SW 1271 (cell line): ENCODE results near the gene HSF2.

Experiments used
- DNase-seq, 2 experiments: peaks; one replicate each; lab custom pipeline; 2025; lab: John Stamatoyannopoulos, UW

HSF2 gene

DNA sequence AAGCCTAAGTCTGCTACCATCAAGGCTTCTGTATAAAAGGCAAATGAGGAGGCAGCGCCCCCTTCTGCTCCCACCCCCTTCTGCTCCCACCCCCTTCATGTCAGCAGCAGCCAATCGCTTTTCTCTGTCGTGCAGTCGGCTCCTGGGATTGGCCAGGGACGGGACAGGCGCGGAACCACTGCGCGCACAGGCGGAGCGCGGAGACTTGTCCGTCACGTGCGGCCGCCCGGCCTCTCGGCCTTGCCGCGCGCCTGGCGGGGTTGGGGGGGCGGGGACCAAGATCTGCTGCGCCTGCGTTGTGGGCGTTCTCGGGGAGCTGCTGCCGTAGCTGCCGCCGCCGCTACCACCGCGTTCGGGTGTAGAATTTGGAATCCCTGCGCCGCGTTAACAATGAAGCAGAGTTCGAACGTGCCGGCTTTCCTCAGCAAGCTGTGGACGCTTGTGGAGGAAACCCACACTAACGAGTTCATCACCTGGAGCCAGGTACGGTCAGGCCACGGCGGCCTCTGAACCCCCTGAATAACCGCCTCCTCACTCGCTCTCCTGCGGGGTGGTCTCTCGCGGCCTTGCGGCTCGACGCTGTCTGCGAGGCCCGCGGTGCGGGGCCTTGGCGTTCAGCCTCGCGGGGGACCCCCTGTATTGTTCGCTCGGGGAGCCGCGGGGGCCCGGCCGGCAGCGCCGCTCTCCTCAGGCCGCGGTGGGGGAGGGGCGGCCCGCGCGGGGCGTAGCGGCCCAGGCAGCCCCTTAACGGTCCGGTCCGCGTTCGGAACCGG lies at the start of gene HSF2:
HSF2 (plus strand) TSS at position 305 of the 773 bp plus-strand sequence; CDS start at position 391, 86 bp downstream.
- DNase-seq, result peak; percentile 92 to 95

- DNase-seq, result no peak
Observed at GRCh38 chr6:122352981-122353664, 46.3 kb upstream of the HSF2 start.

GRCh38 chr6:122360809-122361208 lies 38.6 kb upstream of the HSF2 start:
- no peak for DNase-seq

- no peak for DNase-seq
Observed at GRCh38 chr6:122361314-122361979, 38.0 kb upstream of the HSF2 start.

- no peak for DNase-seq
Observed at GRCh38 chr6:122363769-122364483, 35.5 kb upstream of the HSF2 start.

DNA sequence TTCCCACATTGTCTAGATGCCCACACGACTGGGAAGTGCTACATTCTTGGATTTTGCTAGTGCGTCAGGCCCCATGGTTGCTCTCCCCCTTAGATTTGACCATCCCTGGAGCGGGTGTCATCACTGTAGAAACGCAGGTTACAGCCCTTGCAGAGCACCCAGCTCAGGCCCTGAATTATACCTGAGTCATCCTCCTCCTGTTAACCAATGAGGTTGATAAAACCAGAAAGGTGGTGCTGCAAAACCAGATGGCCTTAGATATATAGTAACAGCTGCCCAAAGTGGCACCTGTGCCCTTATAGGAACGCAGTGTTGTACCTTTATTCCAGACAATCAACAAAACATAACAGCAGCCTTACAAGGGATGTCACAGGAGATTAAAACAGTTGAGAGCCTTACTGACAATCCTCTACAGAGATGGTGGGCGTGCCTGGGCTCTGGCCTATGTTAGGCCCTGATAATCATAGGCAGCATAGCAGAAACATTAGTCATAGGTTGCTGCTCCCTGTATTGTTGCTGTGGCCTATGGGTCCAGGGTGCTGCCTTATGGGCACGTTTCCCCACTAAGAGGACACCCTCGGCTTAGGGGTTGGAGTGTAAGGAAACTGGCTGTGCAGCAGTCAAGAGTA lies 33.6 kb upstream of the HSF2 start:
- no peak for DNase-seq

DNA sequence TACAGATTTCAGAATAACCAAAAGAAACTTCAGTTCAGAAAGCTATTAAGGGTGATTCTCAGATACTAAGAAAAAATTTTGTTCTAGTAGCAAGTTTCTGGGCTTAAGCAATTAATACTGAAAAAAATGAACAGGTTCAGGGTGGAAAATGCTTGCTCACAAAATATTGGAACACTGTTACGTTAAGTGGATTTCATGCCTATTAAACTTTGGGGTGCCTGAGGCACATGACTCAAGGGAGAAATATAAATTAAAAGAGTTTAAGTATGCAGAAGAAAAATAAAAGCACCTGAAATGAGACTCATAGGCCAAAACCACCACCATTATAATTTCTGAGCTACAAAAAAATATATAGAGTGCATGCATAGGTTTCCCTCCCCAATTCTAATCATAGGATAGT lies 32.3 kb upstream of the HSF2 start:
- DNase-seq, result no peak

- no peak for DNase-seq
Observed at GRCh38 chr6:122369536-122369935, 29.9 kb upstream of the HSF2 start.

DNA sequence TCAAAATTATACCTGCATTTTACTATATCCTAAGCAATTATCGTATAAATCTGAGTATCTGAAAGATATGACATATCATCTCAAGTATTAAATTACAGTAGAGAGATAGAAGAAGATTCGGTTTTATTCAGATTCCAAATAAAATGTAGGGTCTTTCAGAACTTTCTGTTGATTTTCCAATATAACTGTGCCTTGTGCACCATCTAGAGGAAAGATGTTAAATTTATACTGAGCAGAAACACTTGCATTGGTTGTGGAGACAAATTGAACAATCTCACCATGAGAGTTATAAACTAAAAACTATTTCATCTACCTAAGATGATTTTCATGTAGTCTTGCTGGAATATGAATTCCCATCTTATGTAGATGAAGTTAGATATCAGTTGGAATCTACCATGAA lies 26.8 kb upstream of the HSF2 start:
- DNase-seq, result peak in 1 of 2 experiments; percentile 1

DNA sequence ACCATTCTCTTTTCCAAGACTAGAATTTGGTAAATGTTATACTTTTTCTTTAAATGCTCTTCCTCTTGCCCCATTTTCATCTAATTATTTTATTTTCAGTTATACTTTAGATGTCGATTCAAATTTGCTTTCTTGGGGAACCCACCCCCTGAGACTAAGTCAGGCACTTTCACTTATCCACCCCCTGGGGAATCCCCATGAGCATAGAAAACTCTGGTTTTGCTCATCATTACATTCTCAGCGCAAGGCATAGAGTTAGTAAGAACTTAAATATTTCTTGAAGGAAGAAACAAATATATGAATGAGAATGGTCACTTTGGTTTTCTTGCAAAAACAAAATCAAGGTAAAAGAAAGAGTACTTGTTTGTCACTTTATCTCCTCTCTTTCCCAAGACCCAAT lies 25.1 kb upstream of the HSF2 start:
- no peak for DNase-seq

DNA sequence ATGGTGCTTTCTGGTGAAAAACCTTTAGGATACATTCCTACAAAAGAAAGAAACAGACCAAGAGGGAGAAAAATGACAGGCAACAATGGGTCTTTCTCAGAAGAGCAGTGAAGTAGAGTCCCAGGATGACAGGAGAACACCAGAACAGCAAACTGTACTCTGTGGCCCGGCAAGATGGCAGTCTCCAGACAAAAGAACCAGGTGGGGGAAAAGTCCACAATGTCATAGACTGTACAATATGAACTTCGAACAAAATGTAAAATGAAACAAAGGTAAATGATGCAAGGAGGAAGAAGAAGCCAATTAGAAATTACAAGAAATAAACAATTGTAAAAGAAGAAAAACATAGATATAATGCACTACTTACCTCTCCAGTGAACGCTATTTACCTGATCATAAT lies 23.2 kb upstream of the HSF2 start:
- DNase-seq, result no peak

GRCh38 chr6:122381494-122382265 lies 17.8 kb upstream of the HSF2 start:
- DNase-seq, result peak in 1 of 2 experiments; percentile 53

DNA sequence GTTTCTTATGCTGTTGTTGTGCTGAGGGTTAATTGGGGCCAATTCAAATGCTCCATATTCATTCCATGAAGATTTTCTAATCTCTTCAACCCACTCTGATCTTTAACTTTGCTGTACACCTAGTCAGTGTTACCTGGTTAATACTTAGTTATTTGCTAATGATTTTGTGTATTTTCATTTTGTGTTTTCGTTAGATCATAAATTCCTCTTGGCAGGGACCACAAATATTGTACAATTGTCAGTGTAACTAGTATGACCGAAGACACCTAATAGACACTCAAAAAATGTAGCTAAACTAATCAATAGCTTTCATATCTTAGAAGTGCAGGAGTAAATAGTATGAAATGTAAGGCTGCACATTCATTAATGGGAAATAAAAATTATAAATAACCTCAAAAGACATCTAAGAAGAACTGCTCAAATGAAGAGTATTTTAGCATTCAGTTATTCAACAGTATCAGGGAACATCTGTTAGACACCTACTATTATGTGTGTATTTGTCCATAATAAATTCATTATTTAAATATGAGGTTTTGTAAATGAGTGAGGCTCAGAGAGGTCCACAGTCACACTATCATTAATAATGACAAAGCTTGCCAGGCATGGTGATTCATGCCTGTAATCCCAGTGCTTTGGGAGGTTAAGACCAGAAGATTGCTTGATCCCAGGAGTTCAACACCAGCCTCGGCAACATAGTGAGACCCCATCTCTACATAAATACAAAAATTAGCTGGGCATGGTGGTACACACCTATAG lies 13.4 kb upstream of the HSF2 start:
- no peak for DNase-seq

DNA sequence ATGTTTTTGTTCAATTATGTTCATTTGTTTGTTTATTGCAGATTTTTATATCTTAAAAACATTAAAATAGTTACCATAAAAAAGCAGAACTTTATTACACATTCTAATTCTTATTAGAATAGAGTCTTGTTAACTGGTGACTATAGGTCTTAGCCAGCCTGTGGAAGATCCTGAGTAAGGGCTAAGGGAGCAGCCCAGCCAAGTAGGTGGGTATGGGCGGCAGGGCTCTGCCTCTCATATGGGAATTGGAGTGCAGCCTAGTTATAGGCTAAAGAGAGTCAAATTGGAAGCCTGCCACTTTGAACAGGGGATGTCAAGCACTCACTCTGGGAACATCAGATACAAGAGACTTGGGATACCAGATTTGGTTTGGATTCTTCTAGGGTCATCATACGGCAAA lies 10.5 kb upstream of the HSF2 start:
- DNase-seq, result no peak

- no peak for DNase-seq
Observed at GRCh38 chr6:122389704-122390372, 9.6 kb upstream of the HSF2 start.

DNA sequence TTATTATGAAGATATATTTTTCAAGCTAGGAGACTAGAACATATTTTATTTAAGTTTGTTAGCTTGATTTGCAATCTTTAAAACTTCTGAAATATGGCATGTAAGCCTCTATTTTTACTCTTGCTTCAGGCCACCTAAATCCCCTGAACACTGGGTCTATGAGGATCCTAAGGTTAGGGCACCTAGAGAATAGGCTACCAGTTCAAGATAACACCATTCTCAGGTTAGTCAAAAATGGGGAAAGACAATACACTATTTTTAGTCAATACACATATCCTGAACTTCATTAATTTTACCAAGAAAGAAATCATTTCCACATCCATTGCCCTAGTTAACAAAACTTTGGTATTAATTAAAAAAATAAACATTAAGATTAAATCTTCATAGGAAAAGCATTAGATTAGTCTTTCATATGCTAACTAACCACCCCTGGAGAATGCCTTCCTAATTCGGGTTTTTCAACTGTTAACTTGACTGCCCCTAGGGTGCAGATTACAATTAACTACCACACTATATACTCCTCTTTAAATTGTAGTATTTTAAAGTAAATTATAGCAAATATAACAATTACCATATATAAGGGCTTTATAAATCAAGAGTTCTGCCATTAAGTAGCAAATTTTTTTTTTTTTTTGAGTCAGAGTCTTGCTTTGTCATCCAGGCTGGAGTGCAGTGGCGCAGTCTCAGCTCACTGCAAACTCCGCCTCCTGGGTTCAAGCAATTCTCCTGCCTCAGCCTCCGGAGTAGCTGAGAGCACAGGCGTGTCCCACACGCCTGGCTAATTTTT lies 6.7 kb upstream of the HSF2 start:
- no peak for DNase-seq

- no peak for DNase-seq
Observed at GRCh38 chr6:122393351-122393896, 6.0 kb upstream of the HSF2 start.

DNA sequence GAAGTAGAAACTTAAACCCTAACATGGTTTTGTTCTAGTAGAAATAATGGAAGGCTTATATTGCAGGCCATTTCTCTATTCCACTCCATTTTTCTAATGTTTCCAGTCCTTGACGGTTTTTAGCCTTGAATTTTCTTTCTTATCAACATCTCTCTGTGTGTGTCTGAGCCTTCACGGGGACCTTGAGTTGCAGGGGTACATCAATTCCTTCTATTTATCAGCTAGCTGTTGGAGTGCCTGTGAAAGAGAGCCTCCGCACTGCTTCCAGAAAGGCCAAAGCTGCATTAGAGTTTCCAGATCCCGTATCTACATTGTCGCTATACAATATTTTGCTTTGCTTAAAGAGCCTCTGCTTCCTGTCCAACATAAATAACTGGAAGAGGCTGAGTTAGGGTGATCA lies 5.4 kb upstream of the HSF2 start:
- no peak for DNase-seq

- no peak for DNase-seq
Observed at GRCh38 chr6:122399055-122399347, 451 bp upstream of the HSF2 start.
